GM12878 (cell line): Measurements from ENCODE around the gene CDK5RAP3. TPM values are rescaled to one million over a fixed set of nuclear protein-coding genes. Genes with fewer than 3 reads are reported as not detected.
"Not testable (repeated sequence)": the region's sequence is repeated elsewhere in the genome, so short reads cannot be mapped to it uniquely, and the experiment has no call there.

Source experiments
- ATAC-seq: fragments of 200-7000 bp; cut with Tn5 transposase; 3 replicates; pipeline ENCODE4 v1.9.1; 2020; ENCODE audit warnings: mild to moderate bottlenecking, moderate library complexity
- BruUV-seq: library from RNA; stranded (reverse); fragments of 400-500 nt; replicated peaks from 2 replicates; lab custom pipeline; 2021; lab: Mats Ljungman, UMichigan
- CTCF ChIA-PET: fragments of 300-600 bp; sonication (Branson Sonifier 250); formaldehyde crosslinking; extraction: SDS; loops from one replicate; lab custom pipeline; 2021; ENCODE audit warnings: inconsistent platforms; lab: Yijun Ruan, JAX
- POLR2A ChIA-PET: fragments of 350-600 bp; formaldehyde crosslinking; extraction: SDS; loops from one replicate; lab custom pipeline; 2021; ENCODE audit warnings: inconsistent platforms; lab: Charles Lee
- RAD21 ChIA-PET: fragments of 300-600 bp; sonication (Branson Sonifier 250); formaldehyde crosslinking; loops from one replicate; lab custom pipeline; 2023; ENCODE audit warnings: antibody characterized with exemption; ENCODE audit not compliant: unreplicated experiment; lab: Charles Lee
- SMC1A ChIA-PET: fragments of 300-600 bp; sonication (Branson Sonifier 250); formaldehyde crosslinking; loops from one replicate; lab custom pipeline; 2023; ENCODE audit not compliant: unreplicated experiment, uncharacterized antibody; lab: Charles Lee
- DNase-seq: peaks from one replicate; pipeline ENCODE4 v3.0.0-alpha.2; 2011; ENCODE audit warnings: low read depth, low spot score
- FAIRE-seq: peaks from 3 replicates; lab custom pipeline; 2011; peaks lifted over from hg19 to GRCh38; lab: Jason Lieb, UNC
- H2AFZ ChIP-seq: 2 replicates; pipeline ENCODE4 v1.6.0; 2011; ENCODE audit warnings: low read depth, low read length, control low read depth; ENCODE audit not compliant: control insufficient read depth
- H3K27ac ChIP-seq: 2 replicates; pipeline ENCODE4 v1.5.1; 2011; ENCODE audit warnings: control low read depth; ENCODE audit not compliant: control insufficient read depth, insufficient read depth
- H3K27me3 ChIP-seq, 2 experiments: replicated peaks in 1 of 2; 2 replicates each; pipeline versions ENCODE4 v1.6.0 to v1.6.1; 2011; ENCODE audit warnings: low read length in 1 of 2; ENCODE audit not compliant: control insufficient read depth in 2 of 2, insufficient read depth in 2 of 2
- H3K36me3 ChIP-seq, 2 experiments: 2 replicates each; pipeline ENCODE4 v1.5.1; 2011; ENCODE audit warnings: low read length in 1 of 2; ENCODE audit not compliant: control insufficient read depth in 2 of 2, insufficient read depth in 2 of 2
- H3K4me1 ChIP-seq: 2 replicates; pipeline ENCODE4 v1.6.1; 2011; ENCODE audit warnings: mild to moderate bottlenecking, low read length, moderate library complexity, mixed read lengths; ENCODE audit not compliant: control insufficient read depth, insufficient read depth
- H3K4me2 ChIP-seq: 2 replicates; pipeline ENCODE4 v1.6.0; 2011; ENCODE audit warnings: control low read depth; ENCODE audit not compliant: control insufficient read depth, insufficient read depth
- H3K4me3 ChIP-seq: fragments of 200-600 bp; sonication (generic); 2 replicates; pipeline ENCODE4 v1.5.1; 2016
- H3K79me2 ChIP-seq: 2 replicates; pipeline ENCODE4 v1.6.0; 2011; ENCODE audit warnings: low read length; ENCODE audit not compliant: control insufficient read depth, insufficient read depth
- H3K9ac ChIP-seq: 2 replicates; pipeline ENCODE4 v1.8.0; 2011; ENCODE audit warnings: low read length, control low read depth, mixed read lengths; ENCODE audit not compliant: control insufficient read depth, insufficient read depth
- H3K9me3 ChIP-seq: replicated peaks from 3 replicates; pipeline ENCODE4 v1.5.1; 2011; ENCODE audit warnings: mild to moderate bottlenecking, low read length; ENCODE audit not compliant: control insufficient read depth, insufficient read depth
- H4K20me1 ChIP-seq: 2 replicates; pipeline ENCODE4 v1.6.0; 2011; ENCODE audit not compliant: control insufficient read depth, insufficient read depth
- GATAD2B ChIP-seq: fragments of 450-650 bp; conservative IDR thresholded peaks from 2 replicates; pipeline ENCODE4 v1.6.1; 2017; ENCODE audit warnings: low read depth, mild to moderate bottlenecking, moderate library complexity
- POLR2AphosphoS2 ChIP-seq: IDR thresholded peaks from 2 replicates; pipeline ENCODE4 v1.6.1; 2011; ENCODE audit warnings: low read depth, mild to moderate bottlenecking, low read length, improper control_type of control experiment, moderate library complexity
- SPI1 ChIP-seq: IDR thresholded peaks from 2 replicates; pipeline ENCODE4 v1.6.1; 2011; ENCODE audit warnings: low read depth, mild to moderate bottlenecking, low read length, moderate library complexity, borderline replicate concordance; ENCODE audit not compliant: insufficient read depth
- SRF ChIP-seq, 2 experiments: IDR thresholded peaks; 2 replicates each; pipeline ENCODE4 v1.6.1; 2011; ENCODE audit warnings: low read depth in 2 of 2, low read length in 2 of 2, mild to moderate bottlenecking in 1 of 2, moderate library complexity in 1 of 2
- TCF3 ChIP-seq: IDR thresholded peaks from 2 replicates; pipeline ENCODE4 v1.6.1; 2012; ENCODE audit warnings: low read depth, mild to moderate bottlenecking, low read length, borderline replicate concordance; ENCODE audit not compliant: insufficient read depth
- ZBTB33 ChIP-seq: fragments of 450-650 bp; IDR thresholded peaks from 2 replicates; pipeline ENCODE4 v1.6.1; 2017; ENCODE audit warnings: mild to moderate bottlenecking
- WGBS: methylation state at CpG from one replicate; pipeline ENCODE4 v1.1.6; 2016; ENCODE audit warnings: low lambda C conversion rate; ENCODE audit not compliant: insufficient replicate concordance, insufficient coverage; ENCODE audit errors: missing lambda C conversion rate; 5-methylcytosine and 5-hydroxymethylcytosine counted together
- in situ Hi-C: fragments of 300-500 bp; cut with MboI; formaldehyde crosslinking; loops from 9 replicates; pipeline ENCODE4 v1.14.3; 2018; ENCODE audit warnings: mixed read lengths
- intact Hi-C: fragments of 100-400 bp; cut with micrococcal nuclease; formaldehyde crosslinking; loops from one replicate; pipeline ENCODE4 v1.14.2; 2022; ENCODE audit not compliant: unreplicated experiment
- polyA plus RNA-seq, 11 experiments: library from polyadenylated mRNA; depleted of rRNA in 4 of 11; unstranded in 6 of 11; stranded (reverse) in 5 of 11; fragments of >200 nt; fragmentation: Nextera tagmentation in 4 of 11; fragmentation: Illumina TruSeq in 1 of 11; extraction: Ambion mirVana in 4 of 11; extraction: Trizol in 1 of 11; gene quantifications; 1 replicate in 1 of 11; 2 replicates in 10 of 11; pipeline versions ENCODE4 v1.2.1 to v1.2.3, GENCODE V29; 2011 to 2016; ENCODE audit warnings: inconsistent platforms in 2 of 11, missing spikeins in 2 of 11, low read depth in 1 of 11
- total RNA-seq, 4 experiments: library from RNA; depleted of rRNA in 3 of 4; stranded (reverse); fragments of >200 nt in 3 of 4; fragmentation: Illumina TruSeq in 1 of 4; extraction: Trizol in 1 of 4; gene quantifications; 2 replicates each; pipeline versions ENCODE4 v1.2.1 to v1.2.3, GENCODE V29; 2013 to 2021
- TF ChIP-seq, protein P1 (sequence below): IDR thresholded peaks from 2 replicates; pipeline ENCODE4 v1.6.1; 2011; ENCODE audit warnings: borderline replicate concordance, low read depth, mild to moderate bottlenecking, moderate library complexity, low read length; ENCODE audit not compliant: insufficient read depth, poor library complexity, severe bottlenecking

The CDK5RAP3 gene
- total and polyA plus RNA-seq, 10 of the 15 experiments (the other 5 are each of a cell fraction or from before 2014, with no cell fraction given) = 69.4 to 237 (median 160) TPM

- H3K27ac ChIP-seq, H3K27me3 ChIP-seq, in situ Hi-C loops, H3K9me3 ChIP-seq, ATAC-seq, DNase-seq, BruUV-seq, H3K4me3 ChIP-seq, POLR2A ChIA-PET, H3K79me2 ChIP-seq, H3K9ac ChIP-seq, H4K20me1 ChIP-seq, H2AFZ ChIP-seq, FAIRE-seq, H3K4me2 ChIP-seq, intact Hi-C loops, H3K36me3 ChIP-seq: not testable (repeated sequence)
- SMC1A ChIA-PET = interaction anchor here (0.9 to 1.4 kb wide), 3 partner anchors 8 to 30 kb away, joined by 3 to 10 read pairs (median 3); no protein-coding TSS in a partner anchor
- WGBS = no CpG with 5 or more reads among the region's 1 CpG
- H3K4me1 ChIP-seq = peaks cover 13% of the 10 kb centered on the region
- CTCF ChIA-PET = interaction anchor here (0.9 to 3.7 kb wide), 3 partner anchors 12 to 38 kb away, joined by 3 to 24 read pairs (median 18); no protein-coding TSS in a partner anchor
- RAD21 ChIA-PET = interaction anchor here (0.7 to 1.8 kb wide), 3 partner anchors 11 to 39 kb away, joined by 3 to 5 read pairs (median 3); no protein-coding TSS in a partner anchor
These were observed 17.5 kb downstream of the CDK5RAP3 start for GRCh38 chr17:47988445-47988844.

DNA sequence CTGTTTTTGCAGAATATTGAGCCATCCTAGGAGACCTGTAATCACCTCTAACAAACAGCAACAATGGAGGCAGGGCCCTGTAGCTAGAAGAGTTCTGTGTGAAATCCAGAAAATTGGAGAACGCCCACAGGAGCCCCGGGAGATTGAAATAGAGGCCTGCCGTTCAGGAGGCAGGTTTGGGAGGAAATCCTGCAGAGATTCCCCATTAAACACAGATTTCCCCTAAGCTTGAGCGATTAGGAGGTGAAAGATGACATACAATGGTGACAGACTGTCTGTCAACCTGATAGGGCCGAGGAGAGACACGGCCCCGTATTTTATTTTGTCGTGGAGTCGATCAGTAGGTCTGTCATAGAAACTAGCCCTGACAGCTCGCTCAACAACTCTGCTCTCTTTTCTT is 18.2 kb downstream of the CDK5RAP3 start:
- H3K36me3 ChIP-seq = no peaks in the 10 kb centered on the region; a peak in 1 of 4 replicates
- 72% methylated on average over 10 of the region's 10 CpGs for WGBS
- DNase-seq (no peak), ATAC-seq (no peak), FAIRE-seq (no peak)
- TF ChIP-seq ZBTB33 (no peak), SRF (IDR thresholded peaks at IDR 0.05; ENCODE audit: low read depth in 2 of 2, low read length in 2 of 2) (no peak), POLR2AphosphoS2 (no peak), TCF3 (no peak), GATAD2B (no peak), SPI1 (no peak)
- TF ChIP-seq, protein P1, sequence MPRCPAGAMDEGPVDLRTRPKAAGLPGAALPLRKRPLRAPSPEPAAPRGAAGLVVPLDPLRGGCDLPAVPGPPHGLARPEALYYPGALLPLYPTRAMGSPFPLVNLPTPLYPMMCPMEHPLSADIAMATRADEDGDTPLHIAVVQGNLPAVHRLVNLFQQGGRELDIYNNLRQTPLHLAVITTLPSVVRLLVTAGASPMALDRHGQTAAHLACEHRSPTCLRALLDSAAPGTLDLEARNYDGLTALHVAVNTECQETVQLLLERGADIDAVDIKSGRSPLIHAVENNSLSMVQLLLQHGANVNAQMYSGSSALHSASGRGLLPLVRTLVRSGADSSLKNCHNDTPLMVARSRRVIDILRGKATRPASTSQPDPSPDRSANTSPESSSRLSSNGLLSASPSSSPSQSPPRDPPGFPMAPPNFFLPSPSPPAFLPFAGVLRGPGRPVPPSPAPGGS = no peak
- no peak overlapping the region for H3K27ac ChIP-seq
- H3K79me2 ChIP-seq = no peaks in the 10 kb centered on the region
- no peak overlapping the region for H3K4me2 ChIP-seq
- no peak overlapping the region for H3K4me3 ChIP-seq
- ChIA-PET CTCF (interaction anchor here (0.8 to 3.7 kb wide), 8 partner anchors 11 to 47 kb away, joined by 3 to 24 read pairs (median 4); no protein-coding TSS in a partner anchor), RAD21 (interaction anchor here (0.9 to 1.1 kb wide), 2 partner anchors 28 to 39 kb away, joined by 3 to 6 read pairs; no protein-coding TSS in a partner anchor), POLR2A (no interaction called here), SMC1A (interaction anchor here (0.9 to 1.4 kb wide), 8 partner anchors 9 to 39 kb away, joined by 3 to 10 read pairs (median 3); no protein-coding TSS in a partner anchor)
- H2AFZ ChIP-seq = no peak overlapping the region
- in situ Hi-C loops = no loop called here
- no TSS peak for BruUV-seq
- intact Hi-C loops = no loop called here
- H4K20me1 ChIP-seq = no peaks in the 10 kb centered on the region
- H3K4me1 ChIP-seq = peaks cover 13% of the 10 kb centered on the region
- no peaks in the 10 kb centered on the region for H3K27me3 ChIP-seq
- H3K9ac ChIP-seq = no peak overlapping the region
- H3K9me3 ChIP-seq = no peaks in the 10 kb centered on the region
